OCI-LY7 (cell line): ENCODE measurements around the gene BLNK.

ENCODE experiments used
- CTCF ChIP-seq: fragments of 200-600 bp; sonication (generic); conservative IDR thresholded peaks from 2 replicates; pipeline ENCODE4 v1.5.1; 2014; ENCODE audit warnings: mild to moderate bottlenecking, antibody characterized with exemption, low read length, moderate library complexity, mixed read lengths
- EZH2phosphoT487 ChIP-seq: fragments of 200-600 bp; sonication (generic); IDR thresholded peaks from 2 replicates; pipeline ENCODE4 v1.6.1; 2018; ENCODE audit warnings: low read depth, borderline replicate concordance, mild to moderate bottlenecking, mixed run types, antibody characterized with exemption, low read length, moderate library complexity, mixed read lengths

GRCh38 chr10:96285331-96285752, 14.0 kb upstream of the BLNK start:
- no peak for TF ChIP-seq CTCF
- TF ChIP-seq EZH2phosphoT487, result no peak
